ENCODE measurements around the gene PIGS. TPM values are rescaled to one million over a fixed set of nuclear protein-coding genes. Genes with fewer than 3 reads are reported as not detected.

The PIGS gene
- total and polyA plus RNA-seq, 2 of the 4 experiments (the other 2 are of a cell fraction) = 28.7 to 78.9 TPM

DNA sequence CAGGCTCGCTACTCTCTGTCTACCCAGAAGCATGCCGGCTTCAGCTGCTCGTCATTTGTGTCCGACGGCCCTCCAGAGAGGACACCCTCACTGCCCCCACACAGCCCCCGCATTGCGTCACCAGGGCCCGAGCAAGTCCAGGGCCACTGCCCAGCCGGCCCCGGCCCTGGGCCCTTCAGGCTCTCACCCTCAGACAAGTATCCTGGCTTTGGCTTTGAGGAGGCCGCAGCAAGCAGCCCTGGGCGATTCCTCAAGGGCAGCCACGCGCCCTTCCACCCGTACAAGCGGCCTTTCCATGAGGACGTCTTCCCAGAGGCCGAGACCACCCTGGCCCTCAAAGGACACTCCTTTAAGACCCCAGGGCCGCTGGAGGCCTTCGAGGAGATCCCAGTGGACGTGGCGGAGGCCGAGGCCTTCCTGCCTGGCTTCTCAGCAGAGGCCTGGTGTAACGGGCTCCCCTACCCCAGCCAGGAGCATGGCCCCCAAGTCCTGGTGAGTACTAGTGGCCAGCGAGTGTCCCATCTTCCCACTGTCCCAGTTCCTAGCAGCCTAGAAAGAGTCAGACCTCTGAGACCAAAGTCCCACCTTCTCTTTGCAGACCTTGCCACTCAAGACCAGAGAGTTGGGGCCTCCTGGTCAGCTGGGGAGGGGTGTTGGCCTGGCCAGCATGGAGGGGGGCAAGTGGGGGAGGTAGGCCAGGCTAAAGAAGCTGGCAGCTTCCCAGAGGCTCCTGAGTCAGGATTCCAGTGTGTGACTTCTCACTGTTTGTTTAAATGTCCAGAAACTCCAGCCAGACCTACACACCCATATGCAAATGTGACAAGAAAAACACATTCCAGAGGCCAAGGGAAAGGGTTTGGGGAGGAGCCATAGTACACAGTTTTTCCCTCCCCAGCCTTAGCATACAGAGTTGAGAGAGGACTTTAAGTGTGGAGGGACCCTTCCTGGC is 46.6 kb downstream of the PIGS start:
- H3K23ac ChIP-seq (ENCODE audit: low read depth, low read length) = no peak overlapping the region
- WGBS, 2 experiments (ENCODE audit: extremely low coverage in 2 of 2, insufficient read length in 1 of 2) = 92% methylated on average over 11 of the region's 25 CpGs; no CpG with 5 or more reads in 1 of the 2 experiments
- H3K36me3 ChIP-seq (ENCODE audit: control insufficient read depth, insufficient read depth, low read length) = no peaks in the 10 kb centered on the region
- no peak overlapping the region; the same call in 1 of the 2 replicates for H4K5ac ChIP-seq (ENCODE audit: low read depth, low read length)
- no peak overlapping the region for H3K56ac ChIP-seq (ENCODE audit: extremely low read depth, insufficient read depth, low read length)
- H3K4me3 ChIP-seq (ENCODE audit: insufficient read depth, low read depth, low read length) = no peak overlapping the region
- no peak overlapping the region for H3K27ac ChIP-seq (ENCODE audit: insufficient read depth, low read length)
- H2AK5ac ChIP-seq (ENCODE audit: low read depth, low read length) = no peak overlapping the region
- no peak overlapping the region; the same call in 1 of the 2 replicates for H3K18ac ChIP-seq (ENCODE audit: low read depth, low read length)
- ChIA-PET CTCF (no interaction called here), POLR2A (ENCODE audit: unreplicated experiment) (no interaction called here)
- BruUV-seq (replicated peaks) = no TSS peak
- no peak overlapping the region for H2BK15ac ChIP-seq (ENCODE audit: low read depth, low read length)
- no peak overlapping the region for H2AK9ac ChIP-seq (replicated peaks; ENCODE audit: low read depth, low read length, poor library complexity)
- H3K9me3 ChIP-seq (ENCODE audit: control insufficient read depth, insufficient read depth, low read length) = no peaks in the 10 kb centered on the region
- H3K27me3 ChIP-seq (ENCODE audit: control insufficient read depth, insufficient read depth, low read length) = peaks cover 23% of the 10 kb centered on the region
- TF ChIP-seq RFX5 (IDR thresholded peaks at IDR 0.05; ENCODE audit: low read depth, low read length) (no peak), NFE2L2 (IDR thresholded peaks at IDR 0.05; ENCODE audit: low read depth, low read length) (no peak), MAZ (IDR thresholded peaks at IDR 0.05; ENCODE audit: borderline replicate concordance, low read depth, low read length) (no peak), BHLHE40 (IDR thresholded peaks at IDR 0.05; ENCODE audit: low read depth, low read length) (no peak)
- no peak overlapping the region; the same call in 1 of the 2 replicates for H3K4ac ChIP-seq (ENCODE audit: low read depth, low read length)
- in situ Hi-C loops (cut with MboI; ENCODE audit: low sequenced_read_pairs) (no loop called here), dilution Hi-C loops (cut with HindIII; ENCODE audit: low sequenced_read_pairs, unreplicated experiment) (no loop called here), intact Hi-C loops (cut with micrococcal nuclease) (no loop called here)
- DNase-seq (peak; percentile 78), ATAC-seq (ENCODE audit: low read depth) (peak; percentile 89)
- no peak overlapping the region for H2BK20ac ChIP-seq (ENCODE audit: low read depth, low read length)
- no peaks in the 10 kb centered on the region for H4K20me1 ChIP-seq (ENCODE audit: insufficient read depth, low read length)
- peaks cover 13% of the 10 kb centered on the region for H3K4me1 ChIP-seq (ENCODE audit: control insufficient read depth, insufficient read depth, low read length)
- H3K9me1 ChIP-seq (ENCODE audit: insufficient read depth, low read length) = peaks cover 6% of the 10 kb centered on the region
- H2BK120ac ChIP-seq (ENCODE audit: low read depth, low read length) = 0 out of 2 replicates have a peak overlapping the region, but pooled peaks have one; percentile 29
- H4K91ac ChIP-seq (ENCODE audit: insufficient read depth, low read depth, low read length) = no peak overlapping the region
- no peak overlapping the region for H3K14ac ChIP-seq (replicated peaks; ENCODE audit: low read depth, low read length)
- no peak overlapping the region for H3K9ac ChIP-seq (ENCODE audit: low read depth, low read length)
- H3K79me1 ChIP-seq (ENCODE audit: low read depth in 1 of 2, low read length in 2 of 2) = no peaks in the 10 kb centered on the region
- no peak overlapping the region for H2AFZ ChIP-seq (replicated peaks; ENCODE audit: low read length, poor library complexity)
- H2BK5ac ChIP-seq (ENCODE audit: low read depth, low read length, poor library complexity, severe bottlenecking) = no peak overlapping the region
- no peak overlapping the region for H4K8ac ChIP-seq (ENCODE audit: low read depth in 2 of 2, low read length in 2 of 2)
- peak overlapping the region; percentile 27; the same call in 1 of the 2 replicates for H3K4me2 ChIP-seq (ENCODE audit: low read depth, low read length)

Data from IMR-90 (cell line).